Stimulated activated CD4-positive, alpha-beta T cell treated with anti-CD3 and anti-CD28 coated beads, Interleukin-1b, Interleukin-23, amount 100 ng/mL, for 1 hour (primary cell): ENCODE measurements around the gene NEO1.
"Not testable (repeated sequence)": the region's sequence is repeated elsewhere in the genome, so short reads cannot be mapped to it uniquely, and the experiment has no call there.

Experiments used
- DNase-seq, 2 donors: peaks; one replicate each; pipeline ENCODE4 v3.0.0-alpha.2; 2020; ENCODE audit warnings: low read depth in 2 of 2

The NEO1 gene

DNA sequence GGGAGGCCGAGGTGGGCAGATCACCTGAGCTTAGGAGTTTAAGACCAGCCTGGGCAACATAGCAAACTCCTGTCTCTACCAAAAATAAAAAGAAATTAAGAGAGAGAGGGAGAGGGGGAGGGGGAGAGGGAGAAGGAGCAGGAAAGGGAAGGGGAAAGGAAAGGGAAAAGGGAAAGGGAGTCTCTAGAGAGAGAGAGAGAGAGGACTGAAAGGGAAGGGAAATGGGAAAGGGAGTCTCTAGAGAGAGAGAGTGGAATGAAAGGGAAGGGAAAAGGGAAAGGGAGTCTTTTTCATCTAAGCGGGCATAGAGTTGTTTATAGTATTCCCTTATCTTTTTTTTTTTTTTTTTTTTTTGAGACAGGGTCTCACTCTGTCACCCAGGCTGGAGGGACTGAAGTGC is 148.1 kb downstream of the NEO1 start:
- DNase-seq = no peak

- DNase-seq = no peak
Observed at GRCh38 chr15:73210630-73211029, 158.4 kb downstream of the NEO1 start.

GRCh38 chr15:73212424-73212823 is 160.2 kb downstream of the NEO1 start:
- DNase-seq = no peak

DNA sequence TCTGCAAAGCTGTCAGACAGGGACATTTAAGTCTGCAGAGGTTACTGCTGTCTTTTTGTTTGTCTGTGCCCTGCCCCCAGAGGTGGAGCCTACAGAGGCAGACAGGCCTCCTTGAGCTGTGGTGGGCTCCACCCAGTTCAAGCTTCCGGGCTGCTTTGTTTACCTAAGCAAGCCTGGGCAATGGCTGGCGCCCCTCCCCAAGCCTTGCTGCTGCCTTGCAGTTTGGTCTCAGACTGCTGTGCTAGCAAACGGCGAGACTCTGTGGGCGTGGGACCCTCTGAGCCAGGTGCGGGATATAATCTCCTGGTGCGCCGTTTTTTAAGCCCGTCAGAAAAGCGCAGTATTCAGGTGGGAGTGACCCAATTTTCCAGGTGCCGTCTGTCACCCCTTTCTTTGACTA is 169.2 kb downstream of the NEO1 start:
- DNase-seq = not testable (repeated sequence)

GRCh38 chr15:73225358-73226015 is 173.2 kb downstream of the NEO1 start:
- no peak for DNase-seq

- DNase-seq = no peak
Observed at GRCh38 chr15:73226093-73226814, 174.0 kb downstream of the NEO1 start.

DNA sequence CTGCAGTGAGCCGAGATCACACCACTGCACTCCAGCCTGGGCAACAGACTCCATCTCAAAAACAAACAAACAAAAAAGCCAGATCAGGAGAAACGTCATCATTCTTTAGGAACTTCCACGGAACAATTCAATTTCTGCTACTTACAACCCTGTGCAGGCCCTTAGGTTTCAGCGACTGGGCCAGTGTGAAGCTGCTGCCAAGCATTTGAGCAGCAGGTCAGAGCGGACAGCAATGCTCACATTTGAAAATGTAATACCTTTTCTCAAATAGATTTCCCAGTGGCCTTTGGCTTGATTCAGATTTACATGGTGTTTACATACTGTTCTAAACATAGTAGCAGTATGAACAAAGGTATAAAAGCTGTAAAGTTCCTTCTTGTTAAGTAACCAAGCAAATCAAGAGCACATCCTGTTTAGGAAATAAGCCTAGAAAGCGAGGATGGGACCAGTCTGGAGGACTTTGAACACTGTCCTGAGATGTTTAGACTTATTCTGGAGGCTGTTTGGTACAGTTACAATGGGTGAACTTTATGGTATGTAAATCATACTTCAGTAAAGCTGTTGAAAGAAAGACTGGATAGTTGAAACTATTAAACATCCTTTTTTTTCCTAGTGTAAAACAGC is 175.3 kb downstream of the NEO1 start:
- no peak for DNase-seq

DNA sequence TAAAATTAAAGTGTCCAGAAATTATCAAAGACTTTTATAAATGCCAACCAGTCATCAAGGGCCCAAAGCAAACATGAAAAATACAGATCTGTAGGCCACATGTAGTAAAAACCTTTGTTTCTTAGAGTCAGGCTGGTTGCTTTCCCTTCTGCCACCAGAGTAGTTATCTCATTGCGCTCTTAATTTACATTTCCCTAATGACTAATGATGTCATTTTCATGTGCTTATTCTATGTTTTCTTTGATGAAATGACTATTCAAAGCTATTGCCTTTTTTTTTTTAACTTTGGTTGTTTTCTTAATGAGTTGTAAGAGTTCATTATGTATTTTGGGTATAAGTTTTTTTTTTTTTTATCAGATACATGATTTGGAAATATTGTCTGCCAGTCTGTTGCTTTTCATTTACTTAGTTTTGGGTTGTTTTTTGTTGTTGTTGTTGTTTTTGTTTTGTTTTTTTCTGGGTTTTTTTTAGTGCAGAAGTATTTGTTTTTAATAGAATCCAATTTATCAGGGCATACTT is 175.9 kb downstream of the NEO1 start:
- DNase-seq = no peak

- no peak for DNase-seq
Observed at GRCh38 chr15:73231661-73232419, 179.6 kb downstream of the NEO1 start.

- no peak for DNase-seq
Observed at GRCh38 chr15:73232776-73233175, 180.5 kb downstream of the NEO1 start.

DNA sequence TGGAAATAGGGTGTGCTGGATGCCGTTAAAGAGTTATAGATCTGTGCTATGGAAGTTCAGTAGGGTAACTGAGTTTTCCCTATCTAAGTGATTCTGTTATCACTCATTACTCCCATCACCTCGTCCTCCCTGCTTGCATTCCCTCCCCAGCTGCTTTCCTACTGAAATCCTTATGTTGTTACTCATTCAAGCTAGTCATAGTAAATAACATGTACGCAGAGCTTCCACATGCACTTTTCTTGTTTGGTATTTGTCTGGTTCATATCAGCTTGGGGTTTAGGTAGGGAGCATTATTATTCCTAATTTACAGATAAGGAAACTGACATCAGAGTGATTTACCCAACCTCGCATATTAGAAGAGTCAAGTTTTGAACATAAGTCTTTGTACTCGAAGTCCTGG is 181.4 kb downstream of the NEO1 start:
- DNase-seq = no peak

- no peak for DNase-seq
Observed at GRCh38 chr15:73237910-73238309, 185.6 kb downstream of the NEO1 start.

- DNase-seq = no peak
Observed at GRCh38 chr15:73239564-73240215, 187.4 kb downstream of the NEO1 start.

DNA sequence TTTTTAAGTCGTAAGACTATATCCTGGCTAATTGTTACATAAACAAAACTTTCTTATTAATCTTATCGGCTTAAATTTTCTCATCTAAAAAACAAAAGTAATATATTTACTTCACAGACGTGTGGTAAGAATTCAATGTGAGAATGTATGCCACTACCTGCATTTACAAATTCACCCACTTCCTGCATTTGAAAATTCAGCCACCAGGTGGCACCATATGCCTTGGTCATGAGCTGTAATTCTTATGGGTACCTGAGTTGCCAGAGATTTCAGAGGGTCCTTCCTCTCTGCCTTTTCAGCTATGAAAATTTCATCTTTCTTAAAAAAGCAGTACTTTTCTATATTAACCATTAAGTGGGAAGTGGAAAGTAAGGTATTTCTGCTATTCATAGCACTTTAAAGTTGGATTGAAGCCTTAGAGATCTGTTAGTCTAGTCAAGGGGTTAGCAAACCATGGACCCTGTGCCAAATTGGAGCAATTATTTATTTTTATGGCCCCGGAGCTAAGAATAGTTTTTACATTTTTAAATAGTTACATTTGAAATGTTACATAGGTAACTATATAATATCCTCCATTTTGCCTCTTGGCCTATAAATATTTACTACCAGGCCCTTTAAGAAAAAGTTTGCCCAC is 188.7 kb downstream of the NEO1 start:
- peak; percentile 39 to 69 for DNase-seq

GRCh38 chr15:73244333-73244732 is 192.1 kb downstream of the NEO1 start:
- no peak for DNase-seq

- DNase-seq = no peak
Observed at GRCh38 chr15:73246439-73246838, 194.2 kb downstream of the NEO1 start.

DNA sequence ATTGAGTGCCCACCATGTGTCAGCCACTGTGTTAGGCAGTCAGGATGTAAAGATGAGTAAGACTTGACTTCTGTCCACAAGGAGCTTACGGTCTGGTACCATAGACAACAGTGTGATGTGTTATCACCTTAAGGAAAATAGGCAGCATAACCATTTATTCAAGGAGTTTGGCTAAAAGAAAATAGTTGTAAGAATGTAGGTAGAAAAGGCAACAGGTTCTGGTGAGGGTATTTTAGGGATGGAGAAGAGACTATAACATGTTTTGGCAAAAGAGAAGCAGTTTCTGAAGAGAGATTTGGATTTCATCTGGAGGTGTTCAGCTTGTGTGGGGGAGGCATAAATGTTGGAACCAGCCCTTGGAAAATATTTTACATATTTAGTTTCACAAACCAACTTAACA is 194.6 kb downstream of the NEO1 start:
- DNase-seq = no peak

GRCh38 chr15:73247331-73247730 is 195.1 kb downstream of the NEO1 start:
- no peak for DNase-seq

DNA sequence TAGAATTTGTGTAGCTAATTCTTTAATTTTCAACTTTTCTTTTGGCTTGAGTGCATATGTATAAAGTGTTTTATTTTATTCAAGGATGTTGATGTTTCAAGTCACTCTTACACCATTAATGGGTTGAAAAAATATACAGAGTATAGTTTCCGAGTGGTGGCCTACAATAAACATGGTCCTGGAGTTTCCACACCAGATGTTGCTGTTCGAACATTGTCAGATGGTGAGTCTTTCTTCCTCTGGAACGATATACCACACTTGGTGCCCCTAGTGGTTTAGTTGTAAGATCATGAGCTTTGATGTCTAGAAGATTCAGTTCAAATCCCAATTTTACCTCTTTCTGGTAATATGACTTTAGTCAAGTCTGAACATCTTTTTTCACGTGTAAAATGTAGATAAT is 197.2 kb downstream of the NEO1 start:
- no peak for DNase-seq

- DNase-seq = no peak
Observed at GRCh38 chr15:73254598-73254997, 202.3 kb downstream of the NEO1 start.
